BJ (cell line): ENCODE measurements around the gene BCAS1. TPM values are rescaled to one million over a fixed set of nuclear protein-coding genes. Genes with fewer than 3 reads are reported as not detected.
"Not testable (repeated sequence)": the region's sequence is repeated elsewhere in the genome, so short reads cannot be mapped to it uniquely, and the experiment has no call there.

Experiments used
- CTCF ChIA-PET: fragments of 350-600 bp; formaldehyde crosslinking; extraction: SDS; loops from one replicate; lab custom pipeline; 2021; ENCODE audit warnings: antibody characterized with exemption, inconsistent platforms; lab: Yijun Ruan, JAX
- POLR2A ChIA-PET: fragments of 300-600 bp; sonication (Branson Sonifier 250); formaldehyde crosslinking; extraction: SDS; loops from one replicate; lab custom pipeline; 2021; ENCODE audit warnings: antibody characterized with exemption; lab: Charles Lee
- DNase-seq: peaks from one replicate; pipeline ENCODE4 v3.0.0-alpha.2; 2011; ENCODE audit warnings: low read depth
- H3K27me3 ChIP-seq: 2 replicates; pipeline ENCODE4 v1.6.0; 2011; ENCODE audit warnings: low read length; ENCODE audit not compliant: control insufficient read depth, insufficient read depth
- H3K36me3 ChIP-seq: 2 replicates; pipeline ENCODE4 v1.5.1; 2011; ENCODE audit warnings: low read length; ENCODE audit not compliant: control insufficient read depth, insufficient read depth
- H3K4me3 ChIP-seq: 2 replicates; pipeline ENCODE4 v1.5.1; 2011; ENCODE audit warnings: low read depth, mild to moderate bottlenecking, control low read depth, low read length
- polyA plus RNA-seq: library from polyadenylated mRNA; depleted of rRNA; stranded (reverse); fragments of >200 nt; gene quantifications from 2 replicates; pipeline ENCODE4 v1.2.3, GENCODE V29; 2011
- TF ChIP-seq, protein P1 (sequence below): IDR thresholded peaks from 2 replicates; pipeline ENCODE4 v1.5.1; 2011; ENCODE audit warnings: low read depth, mild to moderate bottlenecking, control low read depth, inconsistent platforms, low read length, moderate library complexity; ENCODE audit not compliant: insufficient read depth

The BCAS1 gene
- polyA plus RNA-seq, 1 experiment = not detected

DNA sequence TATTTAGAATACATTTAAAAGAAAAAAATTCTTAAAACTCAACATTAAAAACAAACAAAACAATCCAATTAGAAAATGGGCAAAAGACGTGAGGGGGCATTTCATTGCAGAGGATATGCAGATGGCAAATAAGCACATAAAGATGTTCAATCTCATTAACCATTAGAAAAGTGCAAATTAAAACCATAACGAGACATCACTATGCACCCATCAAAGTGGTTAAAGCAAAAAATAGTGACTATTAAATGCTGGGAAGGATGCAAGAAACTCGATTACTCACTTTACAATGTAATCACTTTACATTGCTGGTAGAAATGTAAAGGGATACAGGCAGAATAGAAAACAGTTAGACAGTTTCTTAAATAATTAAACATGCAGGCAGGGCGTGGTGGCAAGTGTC is 59.0 kb downstream of the BCAS1 start:
- CTCF ChIA-PET = interaction anchor here (0.9 kb wide), 1 partner anchor 12 kb away, joined by 3 read pairs; no protein-coding TSS in a partner anchor

GRCh38 chr20:54006216-54006615 is 64.2 kb downstream of the BCAS1 start:
- H3K27me3 ChIP-seq, POLR2A ChIA-PET, H3K36me3 ChIP-seq, H3K4me3 ChIP-seq, DNase-seq, CTCF ChIA-PET: not testable (repeated sequence)

More for the DNA sequence above, 59.0 kb downstream of the BCAS1 start:
- Histone ChIP-seq H3K27me3 (no peaks in the 10 kb centered on the region), H3K36me3 (no peaks in the 10 kb centered on the region), H3K4me3 (no peak overlapping the region)
- POLR2A ChIA-PET = no interaction called here
- TF ChIP-seq, protein P1, sequence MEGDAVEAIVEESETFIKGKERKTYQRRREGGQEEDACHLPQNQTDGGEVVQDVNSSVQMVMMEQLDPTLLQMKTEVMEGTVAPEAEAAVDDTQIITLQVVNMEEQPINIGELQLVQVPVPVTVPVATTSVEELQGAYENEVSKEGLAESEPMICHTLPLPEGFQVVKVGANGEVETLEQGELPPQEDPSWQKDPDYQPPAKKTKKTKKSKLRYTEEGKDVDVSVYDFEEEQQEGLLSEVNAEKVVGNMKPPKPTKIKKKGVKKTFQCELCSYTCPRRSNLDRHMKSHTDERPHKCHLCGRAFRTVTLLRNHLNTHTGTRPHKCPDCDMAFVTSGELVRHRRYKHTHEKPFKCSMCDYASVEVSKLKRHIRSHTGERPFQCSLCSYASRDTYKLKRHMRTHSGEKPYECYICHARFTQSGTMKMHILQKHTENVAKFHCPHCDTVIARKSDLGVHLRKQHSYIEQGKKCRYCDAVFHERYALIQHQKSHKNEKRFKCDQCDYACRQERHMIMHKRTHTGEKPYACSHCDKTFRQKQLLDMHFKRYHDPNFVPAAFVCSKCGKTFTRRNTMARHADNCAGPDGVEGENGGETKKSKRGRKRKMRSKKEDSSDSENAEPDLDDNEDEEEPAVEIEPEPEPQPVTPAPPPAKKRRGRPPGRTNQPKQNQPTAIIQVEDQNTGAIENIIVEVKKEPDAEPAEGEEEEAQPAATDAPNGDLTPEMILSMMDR = no peak
- DNase-seq = no peak

DNA sequence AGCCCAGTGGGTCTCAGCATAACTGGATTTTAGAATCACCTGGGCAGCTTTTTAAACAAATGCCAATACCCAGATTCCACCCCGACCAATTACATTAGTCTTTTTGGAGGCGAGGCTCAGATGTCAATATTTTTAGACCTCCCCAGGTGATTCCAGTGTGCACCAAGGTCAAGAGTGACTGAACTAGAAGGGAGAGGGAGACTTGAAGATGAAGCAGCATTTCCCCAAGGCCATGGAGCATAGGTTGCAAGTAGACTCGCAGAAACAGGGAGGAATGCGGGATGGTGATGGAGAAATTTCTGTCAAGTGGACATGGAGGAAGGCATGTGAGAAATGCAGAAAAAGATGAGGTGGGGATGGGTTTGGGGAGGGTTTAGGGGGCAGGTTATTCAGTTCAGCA is 64.9 kb downstream of the BCAS1 start:
- Histone ChIP-seq H3K4me3 (no peak overlapping the region), H3K27me3 (no peaks in the 10 kb centered on the region), H3K36me3 (no peaks in the 10 kb centered on the region)
- TF ChIP-seq, protein P1 = no peak
- no peak for DNase-seq
- ChIA-PET CTCF (no interaction called here), POLR2A (no interaction called here)

DNA sequence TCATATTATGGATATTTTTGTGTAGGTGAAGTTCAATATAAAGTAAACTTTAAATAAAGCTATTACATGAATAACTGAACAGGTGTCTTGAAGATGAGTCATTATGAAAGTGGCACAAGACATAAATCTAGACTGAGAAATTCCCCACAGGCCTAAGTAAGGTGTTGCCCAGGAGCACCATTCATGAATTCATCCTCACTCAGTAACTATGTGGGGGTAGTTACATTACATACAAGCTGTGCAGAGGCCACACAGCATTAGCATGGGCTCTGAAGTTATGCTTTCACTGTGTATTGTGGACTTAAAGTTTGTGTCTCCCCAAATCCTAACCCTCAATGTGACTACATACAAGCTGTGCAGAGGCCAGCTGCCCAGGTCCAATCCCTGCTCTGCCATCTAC is 65.9 kb downstream of the BCAS1 start:
- CTCF ChIA-PET = no interaction called here

DNA sequence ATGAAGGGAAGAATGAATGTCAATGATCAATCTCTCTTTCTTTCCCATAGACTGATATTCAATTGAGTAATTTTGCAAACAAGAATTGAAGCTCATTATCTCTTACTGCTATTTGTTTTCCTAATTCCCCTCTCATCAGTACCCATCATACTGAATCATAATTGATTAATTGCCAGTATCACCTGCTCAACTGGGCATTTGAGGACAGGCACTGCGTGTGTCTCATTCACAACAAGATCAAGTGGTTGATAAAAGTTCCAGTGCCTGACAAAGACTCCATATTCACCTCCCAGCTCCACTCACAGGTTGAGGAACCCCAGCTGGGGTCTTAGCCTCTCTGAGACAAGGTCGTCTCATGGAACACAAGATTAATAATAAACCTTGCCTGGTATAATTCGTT is 67.7 kb downstream of the BCAS1 start:
- DNase-seq = no peak
- Histone ChIP-seq H3K27me3 (no peaks in the 10 kb centered on the region), H3K4me3 (no peak overlapping the region), H3K36me3 (no peaks in the 10 kb centered on the region)
- TF ChIP-seq, protein P1 = no peak
- ChIA-PET CTCF (interaction anchor here (0.8 to 1.2 kb wide), 2 partner anchors 13 to 15 kb away, joined by 3 to 5 read pairs; no protein-coding TSS in a partner anchor), POLR2A (no interaction called here)

More for the DNA sequence above, 65.9 kb downstream of the BCAS1 start:
- Histone ChIP-seq H3K27me3 (no peaks in the 10 kb centered on the region), H3K36me3 (no peaks in the 10 kb centered on the region), H3K4me3 (no peak overlapping the region)
- TF ChIP-seq, protein P1 = no peak
- POLR2A ChIA-PET = no interaction called here
- DNase-seq = no peak

DNA sequence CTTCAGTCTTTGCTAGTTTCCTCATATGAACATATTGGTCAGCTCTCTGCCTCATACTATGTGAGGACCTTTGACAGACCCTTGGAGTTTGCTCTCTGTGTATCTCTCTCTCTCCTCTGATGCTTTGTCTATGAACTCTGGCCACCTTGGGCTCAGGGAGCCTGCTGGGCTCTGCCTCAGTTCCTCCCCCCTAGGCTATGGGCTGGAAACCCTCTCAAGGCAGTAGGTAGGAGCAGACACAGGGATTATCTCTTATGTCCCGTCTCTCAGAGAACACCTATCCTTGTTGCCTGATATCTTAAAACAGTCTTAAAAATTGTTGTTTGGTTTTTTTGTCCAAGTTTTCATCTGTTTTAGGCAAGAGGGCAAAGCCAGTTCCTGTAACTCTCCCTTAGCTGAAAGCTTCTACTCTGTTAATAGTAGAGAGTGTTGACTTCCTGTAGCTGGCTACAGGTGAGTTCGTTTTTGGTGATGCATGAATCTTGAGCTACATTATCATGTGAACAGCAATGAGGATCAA is 68.3 kb downstream of the BCAS1 start:
- Histone ChIP-seq H3K36me3 (no peaks in the 10 kb centered on the region), H3K27me3 (no peaks in the 10 kb centered on the region), H3K4me3 (no peak overlapping the region)
- CTCF ChIA-PET = interaction anchor here (0.8 to 1.2 kb wide), 2 partner anchors 14 kb away, joined by 3 to 5 read pairs; no protein-coding TSS in a partner anchor
- TF ChIP-seq, protein P1 = no peak
- POLR2A ChIA-PET = no interaction called here
- no peak for DNase-seq
